Nephron (organoid): ENCODE data around the gene NGB.

ENCODE experiments used
- H3K27ac Mint-ChIP-seq, 3 experiments: 2 replicates each; pipeline ENCODE4 v1.8.0; 2020; ENCODE audit warnings: mixed read lengths in 3 of 3, mild to moderate bottlenecking in 2 of 3, moderate library complexity in 1 of 3
- H3K27me3 Mint-ChIP-seq: 2 replicates; pipeline ENCODE4 v1.8.0; 2021; ENCODE audit warnings: low read depth, mild to moderate bottlenecking, moderate library complexity, mixed read lengths
- H3K36me3 Mint-ChIP-seq: 2 replicates; pipeline ENCODE4 v1.8.0; 2020; ENCODE audit warnings: low read depth, mixed read lengths
- H3K4me1 Mint-ChIP-seq: 2 replicates; pipeline ENCODE4 v1.8.0; 2020; ENCODE audit warnings: mixed read lengths
- H3K4me3 Mint-ChIP-seq, 3 experiments: 2 replicates each; pipeline ENCODE4 v1.8.0; 2020; ENCODE audit warnings: mild to moderate bottlenecking in 3 of 3, mixed read lengths in 3 of 3, moderate library complexity in 2 of 3
- H3K9me3 Mint-ChIP-seq: 2 replicates; pipeline ENCODE4 v1.8.0; 2020; ENCODE audit warnings: mixed read lengths
- CTCF ChIP-seq, 3 experiments: fragments of 200-600 bp; sonication (generic); IDR thresholded peaks; one replicate each; pipeline ENCODE4 v1.5.0; 2021; ENCODE audit warnings: antibody characterized with exemption in 3 of 3; ENCODE audit not compliant: unreplicated experiment in 3 of 3

NGB gene

GRCh38 chr14:77259025-77259715 lies 11.8 kb downstream of the NGB start:
- Mint-ChIP-seq H3K36me3 (no peaks in the 10 kb centered on the region), H3K27ac (no peak overlapping the region), H3K4me1 (no peaks in the 10 kb centered on the region), H3K4me3 (no peak overlapping the region), H3K9me3 (no peaks in the 10 kb centered on the region), H3K27me3 (peaks cover 31% of the 10 kb centered on the region)
- TF ChIP-seq CTCF (IDR thresholded peaks at IDR 0.05; ENCODE audit: unreplicated experiment in 3 of 3): no peak

- Mint-ChIP-seq H3K9me3 (no peaks in the 10 kb centered on the region), H3K27ac (no peak overlapping the region), H3K36me3 (no peaks in the 10 kb centered on the region), H3K4me1 (no peaks in the 10 kb centered on the region), H3K27me3 (peaks cover 30% of the 10 kb centered on the region), H3K4me3 (no peak overlapping the region)
- no peak for TF ChIP-seq CTCF (IDR thresholded peaks at IDR 0.05; ENCODE audit: unreplicated experiment in 3 of 3)
These were observed 12.4 kb downstream of the NGB start for GRCh38 chr14:77258566-77258965.

- Mint-ChIP-seq H3K4me3 (no peak overlapping the region), H3K36me3 (no peaks in the 10 kb centered on the region), H3K27me3 (peaks cover 25% of the 10 kb centered on the region), H3K27ac (no peak overlapping the region), H3K9me3 (no peaks in the 10 kb centered on the region), H3K4me1 (no peaks in the 10 kb centered on the region)
- no peak for TF ChIP-seq CTCF (IDR thresholded peaks at IDR 0.05; ENCODE audit: unreplicated experiment in 3 of 3)
These were observed 13.3 kb downstream of the NGB start for GRCh38 chr14:77257700-77258099.

GRCh38 chr14:77256694-77257093 lies 14.3 kb downstream of the NGB start:
- H3K36me3 Mint-ChIP-seq: no peaks in the 10 kb centered on the region
- H3K9me3 Mint-ChIP-seq: no peaks in the 10 kb centered on the region
- H3K27me3 Mint-ChIP-seq: peaks cover 21% of the 10 kb centered on the region
- H3K4me3 Mint-ChIP-seq: no peak overlapping the region
- no peak overlapping the region for H3K27ac Mint-ChIP-seq
- TF ChIP-seq CTCF (IDR thresholded peaks at IDR 0.05; ENCODE audit: unreplicated experiment in 3 of 3): no peak
- no peaks in the 10 kb centered on the region for H3K4me1 Mint-ChIP-seq

- no peak for TF ChIP-seq CTCF (IDR thresholded peaks at IDR 0.05; ENCODE audit: unreplicated experiment in 3 of 3)
- Mint-ChIP-seq H3K27ac (no peak overlapping the region), H3K4me3 (no peak overlapping the region), H3K9me3 (no peaks in the 10 kb centered on the region), H3K36me3 (no peaks in the 10 kb centered on the region), H3K27me3 (peaks cover 18% of the 10 kb centered on the region), H3K4me1 (no peaks in the 10 kb centered on the region)
These were observed 17.4 kb downstream of the NGB start for GRCh38 chr14:77253333-77254190.
